H9 (cell line): ENCODE data around the gene PCYT2. TPM values are rescaled to one million over a fixed set of nuclear protein-coding genes. Genes with fewer than 3 reads are reported as not detected.

Experiments used
- DNase-seq: peaks from one replicate; pipeline ENCODE4 v3.0.0-alpha.2; 2017
- H2AFZ ChIP-seq: one replicate; pipeline ENCODE4 v1.6.1; 2013; ENCODE audit warnings: mild to moderate bottlenecking, low read length, control low read depth, moderate library complexity
- H2AK5ac ChIP-seq: 2 replicates; pipeline ENCODE4 v1.6.1; 2013; ENCODE audit warnings: low read length, control low read depth, mixed read lengths; ENCODE audit not compliant: insufficient read length
- H2BK120ac ChIP-seq: one replicate; pipeline ENCODE4 v1.6.1; 2013; ENCODE audit warnings: low read depth, mild to moderate bottlenecking, low read length, control low read depth, inconsistent platforms; ENCODE audit not compliant: poor library complexity, severe bottlenecking
- H2BK12ac ChIP-seq: 2 replicates; pipeline ENCODE4 v1.6.1; 2013; ENCODE audit warnings: low read length, control low read depth, mixed read lengths, low read depth; ENCODE audit not compliant: insufficient read length
- H2BK15ac ChIP-seq: 2 replicates; pipeline ENCODE4 v1.6.1; 2013; ENCODE audit warnings: low read depth, low read length, control low read depth
- H2BK20ac ChIP-seq: one replicate; pipeline ENCODE4 v1.6.1; 2013; ENCODE audit warnings: low read depth, mild to moderate bottlenecking, low read length, control low read depth, inconsistent platforms; ENCODE audit not compliant: poor library complexity, severe bottlenecking
- H2BK5ac ChIP-seq: 2 replicates; pipeline ENCODE4 v1.6.1; 2013; ENCODE audit warnings: low read length, control low read depth, mixed read lengths; ENCODE audit not compliant: insufficient read length
- H3K14ac ChIP-seq: 2 replicates; pipeline ENCODE4 v1.6.1; 2013; ENCODE audit warnings: low read length, control low read depth; ENCODE audit not compliant: insufficient read depth
- H3K18ac ChIP-seq: 2 replicates; pipeline ENCODE4 v1.6.1; 2013; ENCODE audit warnings: low read depth, mild to moderate bottlenecking, mixed read lengths, low read length, control low read depth; ENCODE audit not compliant: insufficient read length
- H3K23ac ChIP-seq: 2 replicates; pipeline ENCODE4 v1.6.1; 2013; ENCODE audit warnings: low read length, control low read depth, mixed read lengths, low read depth; ENCODE audit not compliant: insufficient read length
- H3K23me2 ChIP-seq: 2 replicates; pipeline ENCODE4 v1.6.1; 2013; ENCODE audit warnings: low read depth, mild to moderate bottlenecking, mixed read lengths, low read length, control low read depth; ENCODE audit not compliant: insufficient read length, poor library complexity, severe bottlenecking
- H3K27ac ChIP-seq: 2 replicates; pipeline ENCODE4 v1.5.1; 2013; ENCODE audit warnings: low read length, control low read depth, mixed read lengths, low read depth; ENCODE audit not compliant: insufficient read length
- H3K27me3 ChIP-seq: 2 replicates; pipeline ENCODE4 v1.6.1; 2013; ENCODE audit warnings: low read length, control low read depth, inconsistent platforms; ENCODE audit not compliant: insufficient read depth
- H3K4ac ChIP-seq: 2 replicates; pipeline ENCODE4 v1.6.1; 2013; ENCODE audit warnings: low read depth, mild to moderate bottlenecking, control low read depth, inconsistent platforms, low read length, moderate library complexity
- H3K4me1 ChIP-seq: 2 replicates; pipeline ENCODE4 v1.6.1; 2013; ENCODE audit warnings: low read length, control low read depth, inconsistent platforms; ENCODE audit not compliant: insufficient read depth
- H3K4me2 ChIP-seq: 2 replicates; pipeline ENCODE4 v1.6.1; 2013; ENCODE audit warnings: low read length, control low read depth, mixed read lengths; ENCODE audit not compliant: insufficient read length, insufficient read depth
- H3K56ac ChIP-seq: 2 replicates; pipeline ENCODE4 v1.6.1; 2013; ENCODE audit warnings: low read depth, mild to moderate bottlenecking, mixed read lengths, low read length, control low read depth; ENCODE audit not compliant: insufficient read length
- H3K79me1 ChIP-seq: 2 replicates; pipeline ENCODE4 v1.6.1; 2013; ENCODE audit warnings: low read depth, mild to moderate bottlenecking, moderate library complexity, low read length, control low read depth, inconsistent platforms; ENCODE audit not compliant: insufficient read depth, poor library complexity, severe bottlenecking
- H3K79me2 ChIP-seq: 2 replicates; pipeline ENCODE4 v1.6.1; 2013; ENCODE audit warnings: low read length, control low read depth, inconsistent platforms; ENCODE audit not compliant: insufficient read depth
- H3K9ac ChIP-seq: 2 replicates; pipeline ENCODE4 v1.6.1; 2013; ENCODE audit warnings: low read length, control low read depth, mixed read lengths; ENCODE audit not compliant: insufficient read length; ENCODE audit errors: extremely low read depth
- H3K9me3 ChIP-seq: one replicate; pipeline ENCODE4 v1.6.1; 2013; ENCODE audit warnings: low read depth, low read length, inconsistent platforms; ENCODE audit not compliant: control insufficient read depth
- H3T11ph ChIP-seq: one replicate; pipeline ENCODE4 v1.6.1; 2013; ENCODE audit warnings: mild to moderate bottlenecking, low read length, control low read depth, inconsistent platforms
- H4K20me1 ChIP-seq: one replicate; pipeline ENCODE4 v1.6.1; 2013; ENCODE audit not compliant: control insufficient read depth, insufficient read length, insufficient read depth
- H4K5ac ChIP-seq: 2 replicates; pipeline ENCODE4 v1.6.1; 2013; ENCODE audit warnings: low read depth, mild to moderate bottlenecking, mixed read lengths, low read length, control low read depth; ENCODE audit not compliant: insufficient read length
- H4K8ac ChIP-seq: replicated peaks from 2 replicates; pipeline ENCODE4 v1.6.1; 2013; ENCODE audit warnings: low read length, control low read depth, mixed read lengths, low read depth; ENCODE audit not compliant: insufficient read length
- H4K91ac ChIP-seq: 2 replicates; pipeline ENCODE4 v1.6.1; 2013; ENCODE audit warnings: low read depth, mild to moderate bottlenecking, moderate library complexity, mixed read lengths, low read length, control low read depth; ENCODE audit not compliant: insufficient read length
- H3K27ac Mint-ChIP-seq, 3 experiments: 2 replicates in 2 of 3; 3 replicates in 1 of 3; pipeline ENCODE4 v1.8.0; 2020 to 2021; ENCODE audit warnings: mixed read lengths in 3 of 3, mild to moderate bottlenecking in 1 of 3, moderate library complexity in 1 of 3
- H3K27me3 Mint-ChIP-seq: 2 replicates; pipeline ENCODE4 v1.8.0; 2021; ENCODE audit warnings: low read depth, mild to moderate bottlenecking, moderate library complexity, mixed read lengths
- H3K36me3 Mint-ChIP-seq, 3 experiments: 2 replicates in 2 of 3; 3 replicates in 1 of 3; pipeline ENCODE4 v1.8.0; 2020 to 2021; ENCODE audit warnings: low read depth in 3 of 3, mixed read lengths in 3 of 3; ENCODE audit not compliant: insufficient read depth in 1 of 3
- H3K4me1 Mint-ChIP-seq, 2 experiments: 2 replicates each; pipeline ENCODE4 v1.8.0; 2020; ENCODE audit warnings: mixed read lengths in 2 of 2
- H3K4me3 Mint-ChIP-seq, 2 experiments: 2 replicates in 1 of 2; 3 replicates in 1 of 2; pipeline ENCODE4 v1.8.0; 2020 to 2021; ENCODE audit warnings: mild to moderate bottlenecking in 2 of 2, mixed read lengths in 2 of 2, moderate library complexity in 1 of 2
- H3K9me3 Mint-ChIP-seq, 2 experiments: 2 replicates in 1 of 2; 3 replicates in 1 of 2; pipeline ENCODE4 v1.8.0; 2020; ENCODE audit warnings: mild to moderate bottlenecking in 2 of 2, mixed read lengths in 2 of 2, moderate library complexity in 1 of 2
- CTCF ChIP-seq: fragments of 200-600 bp; sonication (generic); conservative IDR thresholded peaks from 3 replicates; pipeline ENCODE4 v1.8.0; 2021; ENCODE audit warnings: antibody characterized with exemption, mild to moderate bottlenecking
- WGBS: extraction: QIAGEN DNeasy Blood & Tissue Kit; methylation state at CpG from one replicate; pipeline ENCODE4 v1.1.7; 2013; ENCODE audit warnings: missing lambda C conversion rate, low lambda C conversion rate, mixed read lengths; ENCODE audit not compliant: insufficient read length; ENCODE audit errors: extremely low coverage; 5-methylcytosine and 5-hydroxymethylcytosine counted together
- long read RNA-seq: library from polyadenylated mRNA; unstranded; transcript quantifications from one replicate; pipeline ENCODE4 v2.0.0, GENCODE V29; 2020
- total RNA-seq: library from RNA; stranded (reverse); gene quantifications from 2 replicates; pipeline ENCODE4 v1.2.1, GENCODE V29; 2021

PCYT2 gene
- total RNA-seq: 24.5 and 24.9 TPM in 2 replicates
- long read RNA-seq, full-length matches to known transcripts: 65 of 84 reads
- long read RNA-seq, partial matches to known transcripts: 4 of 84 reads
- long read RNA-seq, other reads (novel, unspliced or antisense): 15 of 84 reads

DNA sequence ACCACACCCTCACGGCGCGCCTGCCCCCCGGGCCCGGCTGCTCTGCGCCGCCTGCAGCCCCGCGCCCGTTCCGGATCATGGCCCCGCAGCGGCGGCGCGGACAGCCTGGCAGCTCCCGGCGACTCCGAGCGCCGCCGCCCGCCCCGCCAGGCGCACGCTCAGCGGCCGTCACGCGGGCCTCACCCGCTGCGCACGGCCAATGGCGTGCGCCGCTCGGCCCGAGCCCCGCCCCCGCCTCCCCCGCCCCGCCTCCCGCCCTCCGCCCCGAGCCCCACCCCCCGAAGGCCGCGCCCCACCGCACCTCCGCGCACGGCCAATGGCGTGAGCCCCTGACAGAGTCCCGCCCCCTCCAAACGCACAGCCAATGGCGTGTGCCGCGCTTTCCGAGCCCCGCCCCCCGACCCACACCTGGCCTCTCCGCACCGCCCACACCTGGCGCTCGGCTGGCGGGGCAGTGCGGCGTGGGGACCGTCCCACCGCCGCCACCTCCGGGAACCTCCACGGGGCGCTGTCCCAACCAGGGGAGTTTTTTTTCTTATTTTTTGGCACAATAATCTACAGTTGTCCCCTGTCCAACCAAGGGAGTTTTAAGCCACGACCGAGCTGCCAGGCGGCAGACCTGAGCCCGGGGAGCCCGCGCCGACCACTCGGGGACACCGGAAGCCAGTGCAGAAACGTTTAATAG, at the start of gene PCYT2:
TSS of gene PCYT2 (minus strand) at position 123 of the 685 bp plus-strand sequence. CDS start at position 79, 44 bp downstream.
- no peak within 1 kb of the TSS for H4K91ac ChIP-seq
- H3K4me2 ChIP-seq: peak within 1 kb of the TSS; percentile 48
- H3K79me2 ChIP-seq: no peaks in the 10 kb centered on the region
- no peak within 1 kb of the TSS for H3K18ac ChIP-seq
- no peak within 1 kb of the TSS for H3K4ac ChIP-seq
- H3K9me3 Mint-ChIP-seq: no peaks in the 10 kb centered on the region
- H2BK15ac ChIP-seq: no peak within 1 kb of the TSS; the same call in 1 of the 2 replicates
- no peak within 1 kb of the TSS for H3K14ac ChIP-seq
- peaks cover 15 to 45% (median 36%) of the 10 kb centered on the region in 3 experiments; a peak in 6 of 7 replicates for H3K36me3 Mint-ChIP-seq
- no peak within 1 kb of the TSS for H3K23ac ChIP-seq
- peak; percentile 38; the same call in 2 of the 3 replicates for TF ChIP-seq CTCF
- no peak within 1 kb of the TSS for H2BK120ac ChIP-seq
- H3K79me1 ChIP-seq: no peaks in the 10 kb centered on the region
- H3T11ph ChIP-seq: no peak within 1 kb of the TSS
- H4K5ac ChIP-seq: no peak within 1 kb of the TSS
- no peak within 1 kb of the TSS for H3K27ac ChIP-seq
- peaks cover 6% of the 10 kb centered on the region for H3K23me2 ChIP-seq
- H3K27ac Mint-ChIP-seq: peak within 1 kb of the TSS in 1 of 3 experiments; percentile 27; a peak in 1 of 7 replicates
- no peak within 1 kb of the TSS for H2AK5ac ChIP-seq
- no peaks in the 10 kb centered on the region for H3K4me1 ChIP-seq
- H3K27me3 ChIP-seq: no peaks in the 10 kb centered on the region
- H2BK20ac ChIP-seq: no peak within 1 kb of the TSS
- H2AFZ ChIP-seq: no peak within 1 kb of the TSS
- H4K8ac ChIP-seq: no peak within 1 kb of the TSS
- H3K4me1 Mint-ChIP-seq: peaks cover 0 to 2% of the 10 kb centered on the region in 2 experiments; a peak in 2 of 4 replicates
- H2BK5ac ChIP-seq: no peak within 1 kb of the TSS
- H3K56ac ChIP-seq: no peak within 1 kb of the TSS
- no peaks in the 10 kb centered on the region for H3K9me3 ChIP-seq
- no peak within 1 kb of the TSS for H2BK12ac ChIP-seq
- peak; percentile 97 for DNase-seq
- peak within 1 kb of the TSS; percentile 21 for H3K9ac ChIP-seq
- WGBS: no CpG with 5 or more reads among the region's 84 CpGs
- peak within 1 kb of the TSS; percentile 79 to 92 for H3K4me3 Mint-ChIP-seq
- H3K27me3 Mint-ChIP-seq: no peaks in the 10 kb centered on the region
- no peaks in the 10 kb centered on the region for H4K20me1 ChIP-seq
